VCaP (cell line): Measurements from ENCODE around the gene FERMT1.

Experiments
- H3K27ac ChIP-seq: fragments of 450-650 bp; 2 replicates; pipeline ENCODE4 v1.5.1; 2017
- TF ChIP-seq, protein P1 (sequence below): fragments of 450-650 bp; conservative IDR thresholded peaks from 2 replicates; pipeline ENCODE4 v1.5.1; 2017; ENCODE audit warnings: mild to moderate bottlenecking, moderate library complexity

Gene FERMT1

DNA sequence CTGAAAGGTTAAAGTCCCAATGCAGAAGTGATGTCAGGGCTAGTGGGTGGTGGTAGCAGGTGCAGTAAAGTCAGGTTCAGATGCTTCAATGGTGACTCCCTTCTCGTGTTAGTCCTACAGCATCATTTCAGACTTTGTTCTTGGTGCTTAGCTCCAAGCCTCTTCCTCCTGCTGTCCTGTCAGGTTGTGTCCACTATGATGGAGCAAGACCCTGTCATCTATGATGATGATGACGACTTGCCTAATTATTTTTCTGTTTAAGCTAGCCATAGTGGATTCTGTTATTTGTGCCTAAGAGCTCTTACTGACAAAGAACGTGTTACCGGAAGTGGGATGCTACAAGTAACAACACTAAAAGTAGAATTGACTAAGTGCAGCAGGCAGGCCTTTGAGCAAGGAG, 5.0 kb upstream of the FERMT1 start:
- no peak overlapping the region for H3K27ac ChIP-seq
- TF ChIP-seq, protein P1, sequence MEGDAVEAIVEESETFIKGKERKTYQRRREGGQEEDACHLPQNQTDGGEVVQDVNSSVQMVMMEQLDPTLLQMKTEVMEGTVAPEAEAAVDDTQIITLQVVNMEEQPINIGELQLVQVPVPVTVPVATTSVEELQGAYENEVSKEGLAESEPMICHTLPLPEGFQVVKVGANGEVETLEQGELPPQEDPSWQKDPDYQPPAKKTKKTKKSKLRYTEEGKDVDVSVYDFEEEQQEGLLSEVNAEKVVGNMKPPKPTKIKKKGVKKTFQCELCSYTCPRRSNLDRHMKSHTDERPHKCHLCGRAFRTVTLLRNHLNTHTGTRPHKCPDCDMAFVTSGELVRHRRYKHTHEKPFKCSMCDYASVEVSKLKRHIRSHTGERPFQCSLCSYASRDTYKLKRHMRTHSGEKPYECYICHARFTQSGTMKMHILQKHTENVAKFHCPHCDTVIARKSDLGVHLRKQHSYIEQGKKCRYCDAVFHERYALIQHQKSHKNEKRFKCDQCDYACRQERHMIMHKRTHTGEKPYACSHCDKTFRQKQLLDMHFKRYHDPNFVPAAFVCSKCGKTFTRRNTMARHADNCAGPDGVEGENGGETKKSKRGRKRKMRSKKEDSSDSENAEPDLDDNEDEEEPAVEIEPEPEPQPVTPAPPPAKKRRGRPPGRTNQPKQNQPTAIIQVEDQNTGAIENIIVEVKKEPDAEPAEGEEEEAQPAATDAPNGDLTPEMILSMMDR = no peak

DNA sequence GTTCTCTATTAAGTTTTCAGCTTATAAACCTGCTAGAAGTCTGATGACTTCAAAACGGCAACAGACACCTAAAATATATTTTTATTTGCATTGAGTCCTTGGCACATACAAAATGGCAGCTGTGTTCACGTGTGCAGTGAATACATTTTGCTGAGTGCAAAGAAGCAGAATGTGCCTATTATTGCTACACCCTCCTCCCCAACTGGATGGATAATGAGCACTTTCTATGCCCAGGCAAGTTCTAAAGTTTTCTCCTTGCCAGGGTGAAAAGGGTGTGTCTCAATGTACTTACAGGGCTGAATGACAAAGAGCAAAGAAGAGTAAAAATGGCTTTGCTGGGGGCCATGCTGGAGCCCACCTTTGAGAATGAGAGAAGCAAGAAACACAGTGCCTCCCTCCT, 4.0 kb upstream of the FERMT1 start:
- TF ChIP-seq, protein P1 = no peak
- H3K27ac ChIP-seq = no peak overlapping the region

DNA sequence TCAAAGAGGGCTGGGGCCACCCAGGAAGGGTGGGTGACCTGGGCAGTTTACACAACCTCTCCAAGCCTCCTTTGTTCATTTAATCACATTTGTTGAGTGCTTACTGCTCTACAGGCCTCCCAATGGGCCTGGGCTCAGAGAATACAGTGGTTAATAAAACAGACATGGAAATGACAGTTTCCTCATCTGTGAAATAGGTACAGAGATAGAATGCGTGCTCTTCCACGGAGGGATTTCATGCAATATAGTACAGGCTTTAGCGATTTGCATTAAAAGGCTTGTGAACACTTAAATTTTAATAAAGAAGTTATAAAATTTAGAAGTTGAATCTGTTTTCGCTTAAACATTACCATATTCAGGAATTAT, 802 bp upstream of the FERMT1 start:
- H3K27ac ChIP-seq = peak overlapping the region; percentile 88
- TF ChIP-seq, protein P1 = no peak

- TF ChIP-seq, protein P1 = no peak
- peak overlapping the region; percentile 88 for H3K27ac ChIP-seq
Measured at GRCh38 chr20:6122111-6122872, 538 bp downstream of the FERMT1 start.

GRCh38 chr20:6121504-6121903, 1.3 kb downstream of the FERMT1 start:
- TF ChIP-seq, protein P1 = no peak
- H3K27ac ChIP-seq = peak overlapping the region; percentile 88

GRCh38 chr20:6120491-6120988, 2.3 kb downstream of the FERMT1 start:
- TF ChIP-seq, protein P1 = no peak
- no peak overlapping the region; the same call in 1 of the 2 replicates for H3K27ac ChIP-seq

DNA sequence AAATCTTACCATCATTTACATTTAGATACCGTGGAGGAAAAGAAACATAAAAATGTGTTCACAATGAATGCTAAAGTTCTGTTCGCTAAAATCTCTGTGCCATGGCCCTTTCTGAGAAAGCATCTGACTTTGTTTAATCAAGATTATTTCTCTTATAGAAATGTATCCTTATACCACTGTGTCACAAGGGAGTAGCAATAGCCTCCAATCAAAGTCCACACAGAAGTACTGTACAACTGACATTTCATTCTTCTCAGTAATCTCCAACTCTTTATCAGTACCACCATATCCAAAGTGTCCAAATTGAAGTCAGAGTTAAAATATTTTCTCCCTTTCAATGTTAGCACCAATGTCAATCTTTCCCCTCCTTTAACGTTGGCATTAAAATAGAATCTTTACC, 6.1 kb downstream of the FERMT1 start:
- TF ChIP-seq, protein P1 = no peak
- no peak overlapping the region for H3K27ac ChIP-seq
